Gastroesophageal sphincter (tissue), 4 donors: ENCODE data around the gene GOLGA1. TPM values are rescaled to one million over a fixed set of nuclear protein-coding genes. Genes with fewer than 3 reads are reported as not detected.

Source experiments
- ATAC-seq: fragments of 150-250 bp; one replicate; pipeline ENCODE4 v1.9.1; 2016; ENCODE audit warnings: mild to moderate bottlenecking, moderate library complexity
- H3K27ac ChIP-seq, 4 donors: fragments of 200-600 bp; sonication (generic) in 3 of 4; 1 replicate in 3 of 4; 2 replicates in 1 of 4; pipeline ENCODE4 v1.5.1; 2016 to 2019
- H3K27me3 ChIP-seq: fragments of 200-600 bp; sonication (generic); one replicate; pipeline ENCODE4 v1.5.1; 2019
- H3K36me3 ChIP-seq, 2 donors: fragments of 200-600 bp; sonication (generic); one replicate each; pipeline ENCODE4 v1.5.1; 2019; ENCODE audit warnings: control low read depth in 1 of 2
- H3K4me1 ChIP-seq, 3 donors: fragments of 200-600 bp; sonication (generic); 1 replicate in 2 of 3; 2 replicates in 1 of 3; pipeline ENCODE4 v1.5.1; 2016 to 2019; ENCODE audit warnings: control low read depth in 2 of 3
- H3K4me3 ChIP-seq, 2 donors: fragments of 200-600 bp; sonication (generic); one replicate each; pipeline ENCODE4 v1.5.1; 2019; ENCODE audit warnings: mild to moderate bottlenecking in 1 of 2, moderate library complexity in 1 of 2
- H3K9me3 ChIP-seq, 3 donors: fragments of 200-600 bp; sonication (generic); one replicate each; pipeline ENCODE4 v1.5.1; 2017 to 2019; ENCODE audit warnings: control low read depth in 2 of 3
- CTCF ChIP-seq, 4 experiments: fragments of 200-600 bp in 2 of 4; fragments of 450-650 bp in 2 of 4; sonication (generic) in 1 of 4; IDR thresholded peaks; one replicate each; pipeline ENCODE4 v1.5.1; 2017 to 2019; ENCODE audit warnings: antibody characterized with exemption in 4 of 4, mild to moderate bottlenecking in 2 of 4, moderate library complexity in 2 of 4
- EP300 ChIP-seq: sonication (generic); formaldehyde crosslinking; IDR thresholded peaks from one replicate; pipeline ENCODE4 v1.6.1; 2017; ENCODE audit warnings: antibody characterized with exemption, mild to moderate bottlenecking
- POLR2A ChIP-seq, 2 donors: fragments of 450-650 bp; IDR thresholded peaks; one replicate each; pipeline ENCODE4 v1.6.1; 2017; ENCODE audit warnings: antibody characterized with exemption in 2 of 2, mild to moderate bottlenecking in 2 of 2, moderate library complexity in 1 of 2
- POLR2AphosphoS5 ChIP-seq: sonication (generic); formaldehyde crosslinking; IDR thresholded peaks from one replicate; pipeline ENCODE4 v1.6.1; 2017; ENCODE audit warnings: antibody characterized with exemption
- WGBS, 2 donors: methylation state at CpG; one replicate each; pipeline ENCODE4 v1.1.5; 2018; ENCODE audit warnings: low coverage in 1 of 2; 5-methylcytosine and 5-hydroxymethylcytosine counted together
- total RNA-seq, 4 donors: library from RNA; depleted of rRNA; stranded (reverse); fragments of >200 nt; gene quantifications; one replicate each; pipeline ENCODE4 v1.1.0, GENCODE V29; 2016

Gene GOLGA1
- total RNA-seq, 4 donors from 2014 or later: 21.3 to 42.5 (median 31.9) TPM

GRCh38 chr9:124899845-124900244, 41.0 kb downstream of the GOLGA1 start:
- no peak for TF ChIP-seq EP300
- TF ChIP-seq POLR2AphosphoS5: no peak
- no peak for TF ChIP-seq POLR2A (IDR thresholded peaks at IDR 0.05)
- no peak for TF ChIP-seq CTCF (IDR thresholded peaks at IDR 0.05)
- no peaks in the 10 kb centered on the region for H3K4me1 ChIP-seq
- H3K36me3 ChIP-seq: peaks cover 0 to 85% of the 10 kb centered on the region in 2 donors

GRCh38 chr9:124897570-124898460, 43.1 kb downstream of the GOLGA1 start:
- peaks cover 0 to 84% of the 10 kb centered on the region in 2 donors for H3K36me3 ChIP-seq

More at GRCh38 chr9:124899845-124900244, 41.0 kb downstream of the GOLGA1 start:
- Histone ChIP-seq H3K4me3 (no peak overlapping the region), H3K27ac (no peak overlapping the region), H3K9me3 (no peaks in the 10 kb centered on the region), H3K27me3 (no peaks in the 10 kb centered on the region)
- 93% methylated on average over 7 of the region's 9 CpGs; no CpG with 5 or more reads in 1 of the 2 donors for WGBS, 2 donors
- no peak for ATAC-seq

GRCh38 chr9:124894741-124895170, 46.1 kb downstream of the GOLGA1 start:
- no peaks in the 10 kb centered on the region for H3K9me3 ChIP-seq
- H3K4me3 ChIP-seq: no peak overlapping the region
- H3K4me1 ChIP-seq: no peaks in the 10 kb centered on the region
- no peak overlapping the region for H3K27ac ChIP-seq
- H3K27me3 ChIP-seq: no peaks in the 10 kb centered on the region
- H3K36me3 ChIP-seq: peaks cover 0 to 95% of the 10 kb centered on the region in 2 donors
- TF ChIP-seq EP300 (no peak), CTCF (IDR thresholded peaks at IDR 0.05) (peak in 1 of 4 experiments; percentile 36), POLR2AphosphoS5 (no peak), POLR2A (IDR thresholded peaks at IDR 0.05) (no peak)
- no peak for ATAC-seq

More at GRCh38 chr9:124897570-124898460, 43.1 kb downstream of the GOLGA1 start:
- no peak overlapping the region for H3K4me3 ChIP-seq
- TF ChIP-seq POLR2A (IDR thresholded peaks at IDR 0.05) (no peak), CTCF (IDR thresholded peaks at IDR 0.05) (no peak), EP300 (no peak)
- no peaks in the 10 kb centered on the region for H3K4me1 ChIP-seq
- H3K9me3 ChIP-seq: no peaks in the 10 kb centered on the region
- no peaks in the 10 kb centered on the region for H3K27me3 ChIP-seq
- H3K27ac ChIP-seq: no peak overlapping the region
- ATAC-seq: no peak
- 74 to 80% methylated on average over 4 to 5 of the region's 6 CpGs for WGBS, 2 donors

- Histone ChIP-seq H3K27me3 (no peaks in the 10 kb centered on the region), H3K4me3 (no peak overlapping the region), H3K9me3 (no peaks in the 10 kb centered on the region), H3K27ac (no peak overlapping the region), H3K36me3 (peaks cover 0 to 95% of the 10 kb centered on the region in 2 donors), H3K4me1 (no peaks in the 10 kb centered on the region)
- WGBS, 2 donors: 76 to 78% methylated on average over 5 to 7 of the region's 9 CpGs
- ATAC-seq: no peak
- no peak for TF ChIP-seq CTCF (IDR thresholded peaks at IDR 0.05)
- TF ChIP-seq POLR2AphosphoS5: no peak
These were observed 46.7 kb downstream of the GOLGA1 start for GRCh38 chr9:124894035-124894740.
